GM23248 (cell line): ENCODE data around the gene MRPL33. TPM values are rescaled to one million over a fixed set of nuclear protein-coding genes. Genes with fewer than 3 reads are reported as not detected.

ENCODE experiments used
- DNase-seq: peaks from one replicate; pipeline ENCODE4 v3.0.0-alpha.2; 2015
- H2AFZ ChIP-seq: fragments of 200-600 bp; sonication (generic); 2 replicates; pipeline ENCODE4 v1.6.1; 2016; ENCODE audit warnings: antibody characterized with exemption
- H3F3A ChIP-seq: fragments of 200-600 bp; sonication (generic); 2 replicates; pipeline ENCODE4 v1.6.1; 2016; ENCODE audit warnings: mild to moderate bottlenecking, antibody characterized with exemption, mixed run types; ENCODE audit not compliant: insufficient read depth
- H3K27ac ChIP-seq: fragments of 200-600 bp; sonication (generic); 2 replicates; pipeline ENCODE4 v1.5.1; 2016; ENCODE audit warnings: mild to moderate bottlenecking
- H3K27me3 ChIP-seq: fragments of 200-600 bp; sonication (generic); replicated peaks from 2 replicates; pipeline ENCODE4 v1.6.1; 2016; ENCODE audit warnings: mild to moderate bottlenecking; ENCODE audit not compliant: insufficient read depth
- H3K36me3 ChIP-seq: fragments of 200-600 bp; sonication (generic); 2 replicates; pipeline ENCODE4 v1.6.1; 2016; ENCODE audit warnings: low read depth, mild to moderate bottlenecking
- H3K4me1 ChIP-seq: fragments of 200-600 bp; sonication (generic); 2 replicates; pipeline ENCODE4 v1.6.1; 2016; ENCODE audit warnings: mild to moderate bottlenecking; ENCODE audit not compliant: insufficient read depth
- H3K4me2 ChIP-seq: fragments of 200-600 bp; sonication (generic); one replicate; pipeline ENCODE4 v1.6.1; 2016; ENCODE audit warnings: mild to moderate bottlenecking; ENCODE audit not compliant: unreplicated experiment
- H3K4me3 ChIP-seq: fragments of 200-600 bp; sonication (generic); 2 replicates; pipeline ENCODE4 v1.5.1; 2016; ENCODE audit warnings: mild to moderate bottlenecking
- H3K79me2 ChIP-seq: fragments of 200-600 bp; sonication (generic); 2 replicates; pipeline ENCODE4 v1.6.1; 2016; ENCODE audit warnings: mild to moderate bottlenecking; ENCODE audit not compliant: insufficient read depth
- H3K9ac ChIP-seq: fragments of 200-600 bp; sonication (generic); 2 replicates; pipeline ENCODE4 v1.6.1; 2016; ENCODE audit warnings: mild to moderate bottlenecking
- H3K9me2 ChIP-seq: fragments of 200-600 bp; sonication (generic); 2 replicates; pipeline ENCODE4 v1.6.1; 2016; ENCODE audit warnings: mixed run types, mild to moderate bottlenecking, moderate library complexity; ENCODE audit not compliant: insufficient read depth
- H3K9me3 ChIP-seq: fragments of 200-600 bp; sonication (generic); one replicate; pipeline ENCODE4 v1.6.1; 2017; ENCODE audit warnings: low read depth
- H4K20me1 ChIP-seq: fragments of 200-600 bp; sonication (generic); 2 replicates; pipeline ENCODE4 v1.6.0; 2016; ENCODE audit not compliant: insufficient read depth
- EZH2 ChIP-seq: fragments of 200-600 bp; sonication (generic); IDR thresholded peaks from 2 replicates; pipeline ENCODE4 v1.6.1; 2018; ENCODE audit warnings: antibody characterized with exemption, mild to moderate bottlenecking; ENCODE audit not compliant: insufficient read depth, poor library complexity, severe bottlenecking
- EZH2phosphoT487 ChIP-seq: fragments of 200-600 bp; sonication (generic); IDR thresholded peaks from 2 replicates; pipeline ENCODE4 v1.6.1; 2018; ENCODE audit warnings: antibody characterized with exemption, moderate library complexity, mild to moderate bottlenecking, low read depth; ENCODE audit not compliant: insufficient read depth
- WGBS, 2 experiments: methylation state at CpG; one replicate each; pipeline ENCODE4 v1.1.6; 2015 to 2017; ENCODE audit warnings: low lambda C conversion rate in 2 of 2, low coverage in 1 of 2; ENCODE audit errors: missing lambda C conversion rate in 2 of 2; 5-methylcytosine and 5-hydroxymethylcytosine counted together
- in situ Hi-C: fragments of 300-500 bp; cut with MboI; formaldehyde crosslinking; loops from 2 replicates; pipeline ENCODE4 v1.15.0; 2020
- polyA plus RNA-seq: library from polyadenylated mRNA; unstranded; fragments of >200 nt; fragmentation: Nextera tagmentation; extraction: Ambion mirVana; gene quantifications from 2 replicates; pipeline ENCODE4 v1.2.1, GENCODE V29; 2016
- total RNA-seq: library from RNA; depleted of rRNA; stranded (reverse); fragments of >200 nt; shearing (Covaris generic); gene quantifications from 2 replicates; pipeline ENCODE4 v1.2.3, GENCODE V29; 2014

The MRPL33 gene
- total and polyA plus RNA-seq, 2 experiments from 2014 or later, result 70.8 to 340 TPM

DNA sequence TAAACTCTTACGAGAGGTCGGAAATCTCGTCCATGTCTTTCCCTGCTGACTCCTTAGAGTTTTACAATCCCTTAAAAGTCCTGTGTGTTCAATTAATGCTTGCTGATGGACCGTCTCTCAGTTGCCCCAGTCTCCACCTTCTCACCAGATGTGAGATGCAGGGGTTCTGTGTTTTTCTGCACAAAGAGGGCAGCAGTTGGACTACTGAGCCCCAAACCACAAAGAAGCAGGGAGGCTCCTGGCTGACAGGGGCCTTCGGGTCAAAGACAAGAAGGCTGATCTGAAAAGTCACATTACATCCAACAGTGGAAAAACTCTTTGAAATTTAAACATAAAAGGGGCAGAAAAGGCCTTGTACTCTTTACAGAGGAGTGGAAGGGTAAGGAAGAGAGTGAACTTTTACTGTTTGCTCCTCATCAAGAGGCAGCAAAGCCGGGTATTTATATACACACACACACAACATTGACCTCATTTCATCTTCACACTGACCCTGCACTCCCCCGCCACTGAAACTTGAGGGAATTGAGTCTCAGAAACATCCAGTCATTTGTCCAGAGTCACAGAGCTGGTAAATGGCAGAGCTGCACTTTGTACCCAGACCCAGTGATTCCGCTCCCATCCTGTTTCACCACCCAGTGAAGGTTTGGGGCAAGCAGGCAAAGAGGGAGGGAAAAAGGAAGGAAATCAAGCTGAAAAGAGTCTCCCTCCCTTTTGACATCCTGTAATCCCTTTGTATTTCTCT is 23.7 kb downstream of the MRPL33 start:
- Histone ChIP-seq H3K9ac (no peak overlapping the region), H3K27ac (peak overlapping the region; percentile 45), H3K36me3 (no peaks in the 10 kb centered on the region), H2AFZ (no peak overlapping the region), H3K4me2 (no peak overlapping the region), H3K79me2 (no peaks in the 10 kb centered on the region), H3K4me3 (no peak overlapping the region), H3K27me3 (no peaks in the 10 kb centered on the region), H3F3A (peaks cover 31% of the 10 kb centered on the region), H4K20me1 (no peaks in the 10 kb centered on the region), H3K9me3 (no peaks in the 10 kb centered on the region), H3K9me2 (no peaks in the 10 kb centered on the region), H3K4me1 (peaks cover 49% of the 10 kb centered on the region)
- no peak for DNase-seq
- no peak for TF ChIP-seq EZH2
- TF ChIP-seq EZH2phosphoT487, result no peak
- in situ Hi-C loops, result no loop called here
- 87 to 89% methylated on average over 8 of the region's 8 CpGs for WGBS, 2 experiments

DNA sequence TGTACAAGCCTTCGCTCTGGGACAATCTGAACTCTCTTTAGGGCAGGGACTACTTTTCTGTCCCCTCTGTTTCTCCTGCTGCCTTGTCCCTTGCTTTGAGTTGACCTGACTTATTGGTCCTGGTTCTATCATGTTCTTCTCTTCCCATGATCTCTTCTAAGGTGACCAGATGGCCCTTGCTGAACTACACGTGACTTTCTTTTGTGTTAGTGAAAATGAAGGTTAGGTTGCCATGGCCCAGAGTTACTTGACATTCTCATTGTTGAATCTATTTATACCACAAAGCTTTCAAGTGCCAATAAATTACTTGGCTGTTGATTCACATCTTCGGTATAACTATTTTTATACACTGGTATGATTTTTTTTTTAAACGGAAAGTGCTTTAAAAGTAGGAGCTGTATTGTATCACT is 24.4 kb downstream of the MRPL33 start:
- Histone ChIP-seq H3K9me2 (no peaks in the 10 kb centered on the region), H3K27ac (peak overlapping the region; percentile 45), H3K4me3 (no peak overlapping the region), H3K79me2 (no peaks in the 10 kb centered on the region), H3K4me2 (no peak overlapping the region), H3K4me1 (peaks cover 55% of the 10 kb centered on the region), H3K27me3 (no peaks in the 10 kb centered on the region), H4K20me1 (no peaks in the 10 kb centered on the region), H3K36me3 (no peaks in the 10 kb centered on the region), H3K9ac (no peak overlapping the region), H3K9me3 (no peaks in the 10 kb centered on the region), H2AFZ (no peak overlapping the region), H3F3A (peaks cover 37% of the 10 kb centered on the region)
- in situ Hi-C loops, result no loop called here
- DNase-seq, result peak; percentile 53
- WGBS, 2 experiments, result 51% methylated on average over 4 of the region's 4 CpGs
- TF ChIP-seq EZH2, result no peak
- TF ChIP-seq EZH2phosphoT487, result no peak

GRCh38 chr2:27796791-27797765 is 25.6 kb downstream of the MRPL33 start:
- Histone ChIP-seq H3K9ac (no peak overlapping the region), H3K4me3 (no peak overlapping the region), H2AFZ (no peak overlapping the region), H3K9me2 (no peaks in the 10 kb centered on the region), H3K36me3 (no peaks in the 10 kb centered on the region), H4K20me1 (no peaks in the 10 kb centered on the region), H3K4me2 (no peak overlapping the region), H3K27me3 (no peaks in the 10 kb centered on the region), H3K9me3 (no peaks in the 10 kb centered on the region), H3K27ac (no peak overlapping the region), H3K79me2 (no peaks in the 10 kb centered on the region), H3F3A (peaks cover 37% of the 10 kb centered on the region), H3K4me1 (peaks cover 58% of the 10 kb centered on the region)
- TF ChIP-seq EZH2 (no peak), EZH2phosphoT487 (no peak)
- in situ Hi-C loops, result no loop called here
- WGBS, 2 experiments, result 86 to 87% methylated on average over 10 to 11 of the region's 11 CpGs
- DNase-seq, result no peak

GRCh38 chr2:27797841-27798240 is 26.3 kb downstream of the MRPL33 start:
- DNase-seq, result no peak
- in situ Hi-C loops, result no loop called here
- Histone ChIP-seq H3K9me2 (no peaks in the 10 kb centered on the region), H3K4me1 (peaks cover 50% of the 10 kb centered on the region), H3K27me3 (no peaks in the 10 kb centered on the region), H2AFZ (no peak overlapping the region), H3K79me2 (no peaks in the 10 kb centered on the region), H3K4me2 (no peak overlapping the region), H3K27ac (peak overlapping the region; percentile 87; the same call in 1 of the 2 replicates), H4K20me1 (no peaks in the 10 kb centered on the region), H3K4me3 (no peak overlapping the region), H3K9me3 (no peaks in the 10 kb centered on the region), H3K9ac (no peak overlapping the region), H3K36me3 (no peaks in the 10 kb centered on the region), H3F3A (peaks cover 32% of the 10 kb centered on the region)
- TF ChIP-seq EZH2 (no peak), EZH2phosphoT487 (no peak)
- 95 to 96% methylated on average over 4 of the region's 4 CpGs for WGBS, 2 experiments
